ENCODE data around the gene TTLL8. TPM values are rescaled to one million over a fixed set of nuclear protein-coding genes. Genes with fewer than 3 reads are reported as not detected.

The TTLL8 gene
- polyA plus RNA-seq, 1 donor from 2014 or later = not detected

DNA sequence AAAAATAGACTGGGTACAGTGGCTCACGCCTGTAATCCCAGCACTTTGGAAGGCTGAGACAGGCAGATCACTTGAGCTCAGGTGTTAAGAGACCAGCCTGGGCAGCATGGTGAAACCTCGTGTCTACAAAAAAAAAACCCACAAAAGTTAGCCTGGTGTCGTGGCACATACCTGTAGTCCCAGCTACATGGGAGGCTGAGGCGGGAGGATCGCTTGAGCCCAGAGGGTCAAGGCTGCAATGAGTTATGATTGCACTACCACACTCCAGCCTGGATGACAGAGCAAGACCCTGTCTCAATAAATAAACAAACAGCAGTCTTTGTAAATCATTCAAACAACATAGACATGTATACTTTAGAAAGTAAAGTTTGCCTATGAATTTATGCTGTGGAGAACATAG is 34.2 kb upstream of the TTLL8 start:
- no peak overlapping the region for H3K9ac ChIP-seq (ENCODE audit: low read length)
- TF ChIP-seq, protein P1, sequence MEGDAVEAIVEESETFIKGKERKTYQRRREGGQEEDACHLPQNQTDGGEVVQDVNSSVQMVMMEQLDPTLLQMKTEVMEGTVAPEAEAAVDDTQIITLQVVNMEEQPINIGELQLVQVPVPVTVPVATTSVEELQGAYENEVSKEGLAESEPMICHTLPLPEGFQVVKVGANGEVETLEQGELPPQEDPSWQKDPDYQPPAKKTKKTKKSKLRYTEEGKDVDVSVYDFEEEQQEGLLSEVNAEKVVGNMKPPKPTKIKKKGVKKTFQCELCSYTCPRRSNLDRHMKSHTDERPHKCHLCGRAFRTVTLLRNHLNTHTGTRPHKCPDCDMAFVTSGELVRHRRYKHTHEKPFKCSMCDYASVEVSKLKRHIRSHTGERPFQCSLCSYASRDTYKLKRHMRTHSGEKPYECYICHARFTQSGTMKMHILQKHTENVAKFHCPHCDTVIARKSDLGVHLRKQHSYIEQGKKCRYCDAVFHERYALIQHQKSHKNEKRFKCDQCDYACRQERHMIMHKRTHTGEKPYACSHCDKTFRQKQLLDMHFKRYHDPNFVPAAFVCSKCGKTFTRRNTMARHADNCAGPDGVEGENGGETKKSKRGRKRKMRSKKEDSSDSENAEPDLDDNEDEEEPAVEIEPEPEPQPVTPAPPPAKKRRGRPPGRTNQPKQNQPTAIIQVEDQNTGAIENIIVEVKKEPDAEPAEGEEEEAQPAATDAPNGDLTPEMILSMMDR (IDR thresholded peaks at IDR 0.05; ENCODE audit: poor library complexity, severe bottlenecking) = no peak
- no peak for TF ChIP-seq MXI1 (conservative IDR thresholded peaks at IDR 0.05; ENCODE audit: poor library complexity, severe bottlenecking)
- no peak for TF ChIP-seq SMC3 (conservative IDR thresholded peaks at IDR 0.05; ENCODE audit: poor library complexity)
- no peak for TF ChIP-seq REST (IDR thresholded peaks at IDR 0.05; ENCODE audit: borderline replicate concordance)
- no peak for TF ChIP-seq POLR2AphosphoS5 (IDR thresholded peaks at IDR 0.05)
- no peak for TF ChIP-seq RAD21 (conservative IDR thresholded peaks at IDR 0.05)
- TF ChIP-seq EP300 (conservative IDR thresholded peaks at IDR 0.05; ENCODE audit: poor library complexity, severe bottlenecking) = no peak
- no peak for TF ChIP-seq TAF1 (IDR thresholded peaks at IDR 0.05; ENCODE audit: low read depth)
- no peak for TF ChIP-seq EZH2 (IDR thresholded peaks at IDR 0.05; ENCODE audit: borderline replicate concordance, insufficient read depth, low read length, poor library complexity, severe bottlenecking)

DNA sequence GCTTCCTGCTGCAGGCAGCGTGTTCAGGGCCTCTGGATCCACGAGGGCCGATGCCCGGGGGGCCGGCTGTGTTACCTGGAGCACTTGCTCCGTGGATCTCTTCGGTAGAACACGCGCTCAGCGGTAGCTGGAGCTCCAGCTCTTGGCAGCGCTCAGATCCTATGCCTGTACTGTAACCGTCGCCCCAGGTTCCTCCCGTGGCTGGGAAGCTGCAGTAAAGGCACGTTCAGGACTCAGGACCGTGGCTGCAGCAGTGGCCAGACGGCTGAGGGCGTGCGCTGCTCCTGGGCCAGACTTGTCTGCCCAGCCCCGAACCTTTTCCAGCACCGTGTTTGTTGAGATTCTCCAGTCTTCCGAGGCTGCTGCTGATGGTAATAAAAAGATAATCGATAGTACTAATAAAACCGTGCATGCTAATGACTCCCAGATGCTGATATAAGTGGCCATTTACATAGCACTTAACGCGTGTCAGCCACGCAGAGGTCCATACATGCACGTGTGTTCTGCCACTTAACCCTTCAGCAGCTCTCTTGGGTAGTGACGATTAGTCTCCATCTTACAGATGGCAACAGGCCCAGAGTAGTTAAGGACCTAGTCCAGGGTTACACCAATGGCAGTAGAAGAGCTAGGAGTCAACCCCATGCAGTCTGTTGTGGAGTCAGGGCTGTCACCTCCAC is 33.1 kb upstream of the TTLL8 start:
- TF ChIP-seq RAD21 (conservative IDR thresholded peaks at IDR 0.05) (no peak), REST (IDR thresholded peaks at IDR 0.05; ENCODE audit: borderline replicate concordance) (no peak), EZH2 (IDR thresholded peaks at IDR 0.05; ENCODE audit: borderline replicate concordance, insufficient read depth, low read length, poor library complexity, severe bottlenecking) (no peak)
- no peaks in the 10 kb centered on the region for H3K27me3 ChIP-seq (ENCODE audit: insufficient read depth, low read depth, low read length)
- no peaks in the 10 kb centered on the region for H3K9me3 ChIP-seq (ENCODE audit: low read length)

More for the DNA sequence above, 34.2 kb upstream of the TTLL8 start:
- Histone ChIP-seq H3F3A (ENCODE audit: insufficient read depth, low read length, poor library complexity, severe bottlenecking) (no peaks in the 10 kb centered on the region), H3K9me2 (ENCODE audit: insufficient read depth, low read length) (no peaks in the 10 kb centered on the region), H3K27me3 (ENCODE audit: insufficient read depth, low read depth, low read length) (no peaks in the 10 kb centered on the region), H3K4me3 (ENCODE audit: low read length) (no peak overlapping the region), H2AFZ (ENCODE audit: low read depth, low read length) (no peak overlapping the region), H4K20me1 (ENCODE audit: insufficient read depth) (no peaks in the 10 kb centered on the region), H3K27ac (ENCODE audit: low read length) (no peak overlapping the region), H3K9me3 (ENCODE audit: low read length) (no peaks in the 10 kb centered on the region), H3K36me3 (ENCODE audit: insufficient read depth, low read length) (no peaks in the 10 kb centered on the region), H3K79me2 (replicated peaks; ENCODE audit: insufficient read depth, low read length) (no peaks in the 10 kb centered on the region), H3K4me2 (ENCODE audit: low read length) (no peak overlapping the region)

More for the DNA sequence above, 33.1 kb upstream of the TTLL8 start:
- no peaks in the 10 kb centered on the region for H4K20me1 ChIP-seq (ENCODE audit: insufficient read depth)
- no peak overlapping the region for H3K9ac ChIP-seq (ENCODE audit: low read length)
- H3K4me3 ChIP-seq (ENCODE audit: low read length) = no peak overlapping the region
- H3K4me2 ChIP-seq (ENCODE audit: low read length) = no peak overlapping the region
- no peaks in the 10 kb centered on the region for H3K9me2 ChIP-seq (ENCODE audit: insufficient read depth, low read length)
- H3K79me2 ChIP-seq (replicated peaks; ENCODE audit: insufficient read depth, low read length) = no peaks in the 10 kb centered on the region
- no peaks in the 10 kb centered on the region for H3K36me3 ChIP-seq (ENCODE audit: insufficient read depth, low read length)
- no peak overlapping the region for H2AFZ ChIP-seq (ENCODE audit: low read depth, low read length)
- no peaks in the 10 kb centered on the region for H3F3A ChIP-seq (ENCODE audit: insufficient read depth, low read length, poor library complexity, severe bottlenecking)
- H3K27ac ChIP-seq (ENCODE audit: low read length) = no peak overlapping the region
